Endothelial cell (in vitro differentiated cells): Measurements from ENCODE around the gene IFI44. TPM values are rescaled to one million over a fixed set of nuclear protein-coding genes. Genes with fewer than 3 reads are reported as not detected.

Experiments
- DNase-seq: peaks from one replicate; pipeline ENCODE4 v3.0.0; 2021; ENCODE audit warnings: low spot score
- H3K27ac Mint-ChIP-seq: one replicate; pipeline ENCODE4 v1.8.0; 2021; ENCODE audit warnings: mixed read lengths, inconsistent platforms; ENCODE audit not compliant: unreplicated experiment
- H3K27me3 Mint-ChIP-seq: one replicate; pipeline ENCODE4 v1.8.0; 2021; ENCODE audit warnings: mild to moderate bottlenecking, moderate library complexity, mixed read lengths, inconsistent platforms; ENCODE audit not compliant: unreplicated experiment
- H3K36me3 Mint-ChIP-seq: one replicate; pipeline ENCODE4 v1.8.0; 2021; ENCODE audit warnings: mild to moderate bottlenecking, low read depth, mixed read lengths, inconsistent platforms; ENCODE audit not compliant: unreplicated experiment
- H3K4me1 Mint-ChIP-seq: one replicate; pipeline ENCODE4 v1.8.0; 2021; ENCODE audit warnings: mild to moderate bottlenecking, mixed read lengths, inconsistent platforms; ENCODE audit not compliant: unreplicated experiment
- H3K4me3 Mint-ChIP-seq: one replicate; pipeline ENCODE4 v1.8.0; 2021; ENCODE audit warnings: mild to moderate bottlenecking, mixed read lengths, inconsistent platforms; ENCODE audit not compliant: unreplicated experiment
- H3K9me3 Mint-ChIP-seq: one replicate; pipeline ENCODE4 v1.8.0; 2021; ENCODE audit warnings: mixed read lengths, inconsistent platforms; ENCODE audit not compliant: unreplicated experiment
- total RNA-seq: library from RNA; stranded (reverse); fragmentation: NEBNext Ultra II Directional; extraction: Animal tissue kit (Norgen Biotek cat#: 25700); gene quantifications from one replicate; pipeline ENCODE4 v1.2.1, GENCODE V29; 2021; ENCODE audit not compliant: unreplicated experiment
- TF ChIP-seq, protein P1 (sequence below): fragments of 200-600 bp; sonication (generic); IDR thresholded peaks from one replicate; pipeline ENCODE4 v1.5.0; 2021; ENCODE audit warnings: antibody characterized with exemption; ENCODE audit not compliant: unreplicated experiment

The IFI44 gene
- total RNA-seq, 1 donor from 2014 or later: 0.69 TPM

- H3K4me1 Mint-ChIP-seq: no peaks in the 10 kb centered on the region
- H3K9me3 Mint-ChIP-seq: no peaks in the 10 kb centered on the region
- no peaks in the 10 kb centered on the region for H3K27me3 Mint-ChIP-seq
- DNase-seq: no peak
- no peak overlapping the region for H3K4me3 Mint-ChIP-seq
- TF ChIP-seq, protein P1, sequence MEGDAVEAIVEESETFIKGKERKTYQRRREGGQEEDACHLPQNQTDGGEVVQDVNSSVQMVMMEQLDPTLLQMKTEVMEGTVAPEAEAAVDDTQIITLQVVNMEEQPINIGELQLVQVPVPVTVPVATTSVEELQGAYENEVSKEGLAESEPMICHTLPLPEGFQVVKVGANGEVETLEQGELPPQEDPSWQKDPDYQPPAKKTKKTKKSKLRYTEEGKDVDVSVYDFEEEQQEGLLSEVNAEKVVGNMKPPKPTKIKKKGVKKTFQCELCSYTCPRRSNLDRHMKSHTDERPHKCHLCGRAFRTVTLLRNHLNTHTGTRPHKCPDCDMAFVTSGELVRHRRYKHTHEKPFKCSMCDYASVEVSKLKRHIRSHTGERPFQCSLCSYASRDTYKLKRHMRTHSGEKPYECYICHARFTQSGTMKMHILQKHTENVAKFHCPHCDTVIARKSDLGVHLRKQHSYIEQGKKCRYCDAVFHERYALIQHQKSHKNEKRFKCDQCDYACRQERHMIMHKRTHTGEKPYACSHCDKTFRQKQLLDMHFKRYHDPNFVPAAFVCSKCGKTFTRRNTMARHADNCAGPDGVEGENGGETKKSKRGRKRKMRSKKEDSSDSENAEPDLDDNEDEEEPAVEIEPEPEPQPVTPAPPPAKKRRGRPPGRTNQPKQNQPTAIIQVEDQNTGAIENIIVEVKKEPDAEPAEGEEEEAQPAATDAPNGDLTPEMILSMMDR: no peak
- no peak overlapping the region for H3K27ac Mint-ChIP-seq
- no peaks in the 10 kb centered on the region for H3K36me3 Mint-ChIP-seq
Observed at GRCh38 chr1:78678324-78678723, 28.7 kb downstream of the IFI44 start.

DNA sequence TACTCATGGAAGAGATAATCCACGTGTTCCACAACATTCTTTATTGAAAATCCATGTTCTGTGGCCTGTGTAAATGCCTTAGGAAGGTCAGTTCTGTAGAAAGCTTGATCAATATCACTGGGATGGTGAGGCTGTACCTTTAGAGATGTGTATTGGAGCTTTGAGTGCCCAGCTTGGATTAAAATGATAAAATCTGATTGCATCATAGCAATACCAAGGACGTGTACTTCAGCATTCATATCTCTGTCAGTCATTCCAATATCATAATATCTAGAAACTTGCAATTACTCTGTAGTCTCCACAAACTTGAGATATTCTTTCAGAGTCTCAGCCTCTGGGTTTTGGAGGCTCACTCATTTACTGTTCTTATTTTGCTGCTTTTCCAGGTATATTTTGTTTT is 31.6 kb downstream of the IFI44 start:
- Mint-ChIP-seq H3K36me3 (no peaks in the 10 kb centered on the region), H3K4me3 (no peak overlapping the region), H3K4me1 (no peaks in the 10 kb centered on the region), H3K27ac (no peak overlapping the region), H3K27me3 (no peaks in the 10 kb centered on the region), H3K9me3 (no peaks in the 10 kb centered on the region)
- TF ChIP-seq, protein P1: no peak
- no peak for DNase-seq

DNA sequence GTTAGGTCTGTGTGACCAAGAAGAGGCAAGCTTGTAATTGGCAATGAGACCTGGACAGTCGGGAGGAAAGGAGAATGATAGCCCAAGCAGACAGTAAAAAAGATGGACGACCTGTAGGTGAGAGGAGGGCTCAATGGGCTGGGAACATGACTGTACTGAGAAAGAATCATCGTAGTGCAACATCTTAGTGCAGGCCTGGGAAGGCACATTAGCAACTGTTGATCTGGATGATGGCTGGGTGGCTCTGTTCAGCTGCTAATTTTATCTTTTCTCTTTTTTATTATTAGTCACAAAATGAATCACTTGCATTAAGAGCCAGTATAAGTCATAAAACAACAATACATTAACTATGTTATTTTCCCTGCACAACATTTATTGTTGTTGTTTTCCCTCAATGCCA is 32.9 kb downstream of the IFI44 start:
- H3K27ac Mint-ChIP-seq: no peak overlapping the region
- DNase-seq: no peak
- no peaks in the 10 kb centered on the region for H3K36me3 Mint-ChIP-seq
- TF ChIP-seq, protein P1: no peak
- no peaks in the 10 kb centered on the region for H3K9me3 Mint-ChIP-seq
- no peak overlapping the region for H3K4me3 Mint-ChIP-seq
- no peaks in the 10 kb centered on the region for H3K27me3 Mint-ChIP-seq
- no peaks in the 10 kb centered on the region for H3K4me1 Mint-ChIP-seq

DNA sequence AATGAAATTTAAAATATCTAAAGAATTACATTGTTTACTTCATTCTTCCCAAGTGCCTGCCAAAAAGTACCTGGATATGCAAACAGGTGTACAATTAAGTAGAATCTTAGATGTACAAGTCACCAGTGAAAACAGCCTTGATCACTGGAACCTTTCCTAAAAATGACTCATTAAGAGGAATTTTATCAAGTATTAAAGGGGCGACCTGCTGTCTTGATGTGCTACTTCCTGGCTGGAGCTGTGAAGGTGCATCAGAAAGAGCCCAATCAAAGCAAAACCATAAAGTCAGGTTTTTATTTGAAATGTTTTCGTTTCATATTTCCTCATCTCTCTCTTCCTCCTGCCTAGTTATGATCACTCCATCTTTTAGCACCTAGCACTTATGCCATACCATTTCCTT is 33.4 kb downstream of the IFI44 start:
- TF ChIP-seq, protein P1: no peak
- no peaks in the 10 kb centered on the region for H3K9me3 Mint-ChIP-seq
- no peak for DNase-seq
- H3K36me3 Mint-ChIP-seq: no peaks in the 10 kb centered on the region
- no peak overlapping the region for H3K4me3 Mint-ChIP-seq
- H3K4me1 Mint-ChIP-seq: no peaks in the 10 kb centered on the region
- H3K27ac Mint-ChIP-seq: no peak overlapping the region
- no peaks in the 10 kb centered on the region for H3K27me3 Mint-ChIP-seq

GRCh38 chr1:78687315-78687714 is 37.7 kb downstream of the IFI44 start:
- Mint-ChIP-seq H3K36me3 (no peaks in the 10 kb centered on the region), H3K4me1 (no peaks in the 10 kb centered on the region), H3K9me3 (no peaks in the 10 kb centered on the region), H3K27me3 (peaks cover 1% of the 10 kb centered on the region), H3K4me3 (no peak overlapping the region), H3K27ac (no peak overlapping the region)
- DNase-seq: no peak
- TF ChIP-seq, protein P1: no peak
